ENCODE data around the gene TPP2. TPM values are rescaled to one million over a fixed set of nuclear protein-coding genes. Genes with fewer than 3 reads are reported as not detected.

TPP2 gene
- polyA plus RNA-seq, 1 donor from 2014 or later: 45.4 TPM

- H3K4me3 ChIP-seq (ENCODE audit: low read length): no peak overlapping the region
- no peak overlapping the region for H3K9ac ChIP-seq (ENCODE audit: low read length)
- no peaks in the 10 kb centered on the region for H3K9me2 ChIP-seq (ENCODE audit: insufficient read depth, low read length)
- H3K9me3 ChIP-seq (ENCODE audit: low read length): no peaks in the 10 kb centered on the region
- H3K27me3 ChIP-seq (ENCODE audit: insufficient read depth, low read depth, low read length): no peaks in the 10 kb centered on the region
- H2AFZ ChIP-seq (ENCODE audit: low read depth, low read length): no peak overlapping the region
- H3K36me3 ChIP-seq (ENCODE audit: insufficient read depth, low read length): no peaks in the 10 kb centered on the region
- H3K27ac ChIP-seq (ENCODE audit: low read length): no peak overlapping the region
- no peak for TF ChIP-seq MXI1 (conservative IDR thresholded peaks at IDR 0.05; ENCODE audit: poor library complexity, severe bottlenecking)
- TF ChIP-seq CTCF (IDR thresholded peaks at IDR 0.05; ENCODE audit: poor library complexity, severe bottlenecking): no peak
- no peak for TF ChIP-seq POLR2AphosphoS5 (IDR thresholded peaks at IDR 0.05)
- no peak for TF ChIP-seq SMC3 (conservative IDR thresholded peaks at IDR 0.05; ENCODE audit: poor library complexity)
- no peak for TF ChIP-seq REST (IDR thresholded peaks at IDR 0.05; ENCODE audit: borderline replicate concordance)
- no peak for TF ChIP-seq EP300 (conservative IDR thresholded peaks at IDR 0.05; ENCODE audit: poor library complexity, severe bottlenecking)
- no peak for TF ChIP-seq RAD21 (conservative IDR thresholded peaks at IDR 0.05)
- TF ChIP-seq TAF1 (IDR thresholded peaks at IDR 0.05; ENCODE audit: low read depth): no peak
- no peak for TF ChIP-seq EZH2 (IDR thresholded peaks at IDR 0.05; ENCODE audit: borderline replicate concordance, insufficient read depth, low read length, poor library complexity, severe bottlenecking)
- no peak overlapping the region for H3K4me2 ChIP-seq (ENCODE audit: low read length)
- H3F3A ChIP-seq (ENCODE audit: insufficient read depth, low read length, poor library complexity, severe bottlenecking): no peaks in the 10 kb centered on the region
- H4K20me1 ChIP-seq (ENCODE audit: insufficient read depth): no peaks in the 10 kb centered on the region
- no peaks in the 10 kb centered on the region for H3K79me2 ChIP-seq (replicated peaks; ENCODE audit: insufficient read depth, low read length)
Measured at GRCh38 chr13:102721800-102722231, 125.0 kb downstream of the TPP2 start.

GRCh38 chr13:102724923-102725322 is 128.1 kb downstream of the TPP2 start:
- Histone ChIP-seq H3K4me2 (ENCODE audit: low read length) (no peak overlapping the region), H3K9me2 (ENCODE audit: insufficient read depth, low read length) (no peaks in the 10 kb centered on the region), H3F3A (ENCODE audit: insufficient read depth, low read length, poor library complexity, severe bottlenecking) (no peaks in the 10 kb centered on the region), H3K9me3 (ENCODE audit: low read length) (no peaks in the 10 kb centered on the region), H3K9ac (ENCODE audit: low read length) (no peak overlapping the region), H2AFZ (ENCODE audit: low read depth, low read length) (no peak overlapping the region), H3K27me3 (ENCODE audit: insufficient read depth, low read depth, low read length) (no peaks in the 10 kb centered on the region), H3K79me2 (replicated peaks; ENCODE audit: insufficient read depth, low read length) (no peaks in the 10 kb centered on the region), H4K20me1 (ENCODE audit: insufficient read depth) (no peaks in the 10 kb centered on the region), H3K27ac (ENCODE audit: low read length) (no peak overlapping the region), H3K4me3 (ENCODE audit: low read length) (no peak overlapping the region), H3K36me3 (ENCODE audit: insufficient read depth, low read length) (no peaks in the 10 kb centered on the region)
- TF ChIP-seq CTCF (IDR thresholded peaks at IDR 0.05; ENCODE audit: poor library complexity, severe bottlenecking): peak; percentile 78
- no peak for TF ChIP-seq TAF1 (IDR thresholded peaks at IDR 0.05; ENCODE audit: low read depth)
- no peak for TF ChIP-seq EZH2 (IDR thresholded peaks at IDR 0.05; ENCODE audit: borderline replicate concordance, insufficient read depth, low read length, poor library complexity, severe bottlenecking)
- peak; percentile 84 for TF ChIP-seq SMC3 (conservative IDR thresholded peaks at IDR 0.05; ENCODE audit: poor library complexity)
- no peak for TF ChIP-seq MXI1 (conservative IDR thresholded peaks at IDR 0.05; ENCODE audit: poor library complexity, severe bottlenecking)
- TF ChIP-seq EP300 (conservative IDR thresholded peaks at IDR 0.05; ENCODE audit: poor library complexity, severe bottlenecking): no peak
- peak; percentile 85 for TF ChIP-seq RAD21 (conservative IDR thresholded peaks at IDR 0.05)
- TF ChIP-seq REST (IDR thresholded peaks at IDR 0.05; ENCODE audit: borderline replicate concordance): no peak

Measured in neural cell (in vitro differentiated cells).